CD4-positive, alpha-beta T cell treated with Interleukin-6 for 4 hours (primary cell): ENCODE data around the gene TGM2.

Experiments
- DNase-seq: peaks from one replicate; pipeline ENCODE4 v3.0.0-alpha.2; 2020; ENCODE audit warnings: mixed read lengths

Gene TGM2

GRCh38 chr20:38141889-38142494 is 23.1 kb downstream of the TGM2 start:
- no peak for DNase-seq

DNA sequence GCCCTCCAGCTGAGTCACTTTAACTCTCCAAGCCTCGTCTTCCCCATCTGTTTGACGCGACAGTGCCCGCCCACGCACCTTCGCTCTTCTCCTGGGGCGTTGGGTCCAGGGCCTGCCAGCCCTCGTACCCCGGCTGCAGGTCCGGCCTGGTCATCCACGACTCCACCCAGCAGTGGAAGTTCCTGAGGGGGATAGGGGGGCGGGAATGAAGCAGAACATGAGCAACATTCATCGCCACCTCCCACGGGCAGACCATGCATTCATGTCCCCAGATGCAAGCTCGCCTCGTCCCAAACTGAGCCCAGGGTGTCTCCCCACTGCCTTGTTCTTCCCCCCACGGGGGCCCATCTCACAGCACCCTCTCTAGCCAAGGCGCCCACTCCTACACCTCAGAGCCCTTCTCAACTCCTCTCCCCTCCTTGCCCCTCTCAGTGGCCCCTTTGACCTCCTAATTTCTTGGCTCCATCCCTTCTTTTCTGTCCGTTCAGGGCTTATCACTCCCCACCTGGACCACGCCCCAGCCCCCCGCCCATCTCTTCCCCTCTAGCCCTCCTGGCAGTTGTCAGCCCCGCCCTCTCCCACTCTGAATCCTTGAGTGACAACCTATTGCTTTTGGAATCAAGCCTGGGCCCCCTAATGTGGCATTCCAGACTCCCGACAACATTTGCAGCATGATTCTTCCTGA is 23.7 kb downstream of the TGM2 start:
- DNase-seq = no peak

- no peak for DNase-seq
Observed at GRCh38 chr20:38139977-38140753, 24.9 kb downstream of the TGM2 start.

DNA sequence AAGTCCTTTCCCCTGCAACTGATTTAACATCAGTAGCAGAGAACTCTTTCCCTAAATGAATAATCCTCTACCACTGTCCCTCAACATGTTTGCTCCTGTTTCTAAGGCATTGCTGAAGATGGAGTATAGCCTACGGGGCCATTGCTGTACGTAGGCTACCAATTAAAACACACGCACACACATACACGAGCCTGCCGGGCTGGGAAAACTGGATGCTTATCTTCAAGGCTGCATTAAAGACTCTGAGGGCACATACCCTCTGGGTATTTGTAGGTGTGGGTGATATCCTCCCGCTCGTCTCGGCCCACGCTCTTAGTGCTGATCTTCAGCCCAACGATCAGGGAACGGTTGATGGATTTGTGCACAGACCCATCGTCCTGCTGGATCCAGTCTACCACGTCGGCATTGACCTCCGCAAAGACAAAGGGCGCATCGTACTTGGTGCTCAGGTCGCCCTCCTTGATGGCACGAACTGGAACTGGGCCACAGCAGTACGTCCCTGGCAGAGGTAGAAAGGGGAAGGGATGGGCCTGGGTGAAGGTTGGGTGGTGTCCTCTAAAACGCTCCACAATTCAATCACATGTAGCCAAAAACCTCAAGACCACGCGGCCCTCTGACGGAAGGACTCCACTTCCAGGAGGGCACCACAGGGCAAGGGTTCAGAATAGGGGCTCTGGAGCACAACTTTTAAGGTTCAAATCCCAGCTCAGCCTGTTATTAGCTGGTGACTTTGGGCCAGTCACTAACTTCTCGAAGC is 25.7 kb downstream of the TGM2 start:
- no peak for DNase-seq

GRCh38 chr20:38138086-38138778 is 26.8 kb downstream of the TGM2 start:
- no peak for DNase-seq

- DNase-seq = no peak
Observed at GRCh38 chr20:38137441-38138037, 27.5 kb downstream of the TGM2 start.

DNA sequence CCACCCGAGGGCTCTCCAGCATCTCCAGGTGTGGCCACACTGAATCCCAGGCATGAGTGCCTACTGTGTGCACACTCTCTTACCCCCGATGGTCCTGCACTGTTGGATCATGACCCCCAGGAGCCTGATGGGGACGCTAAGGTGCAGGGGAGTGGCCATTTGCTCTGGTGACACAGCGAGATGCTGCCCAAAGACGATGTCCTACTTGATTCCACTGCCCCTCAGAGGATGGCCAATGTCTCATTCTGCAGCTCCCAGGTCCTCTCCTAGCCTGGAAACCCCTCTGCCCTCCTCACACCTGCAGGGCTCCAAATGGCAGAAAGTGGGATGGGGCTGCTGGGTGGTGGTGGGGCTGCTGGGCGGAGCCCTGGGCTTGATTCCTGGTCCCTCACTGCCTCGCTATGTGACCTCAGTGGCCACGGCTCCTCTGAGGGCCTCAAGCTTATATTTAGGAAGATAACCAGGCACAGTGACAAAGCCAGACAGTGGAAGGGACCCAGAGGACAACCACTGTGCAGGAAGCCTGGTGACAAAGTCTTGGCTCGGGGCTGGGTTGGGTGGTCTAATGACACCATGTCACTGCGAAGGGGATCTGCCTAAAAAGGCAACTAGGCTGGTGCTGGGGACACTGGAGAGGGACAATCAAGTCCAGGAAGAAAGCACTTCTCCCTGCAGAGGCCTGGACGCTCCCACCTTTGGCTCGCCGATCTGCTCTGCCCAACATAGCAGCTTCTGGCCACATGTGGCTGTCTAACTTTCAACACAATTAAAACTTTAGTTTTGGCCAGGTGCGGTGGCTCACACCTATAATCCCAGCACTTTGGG is 28.4 kb downstream of the TGM2 start:
- no peak for DNase-seq

DNA sequence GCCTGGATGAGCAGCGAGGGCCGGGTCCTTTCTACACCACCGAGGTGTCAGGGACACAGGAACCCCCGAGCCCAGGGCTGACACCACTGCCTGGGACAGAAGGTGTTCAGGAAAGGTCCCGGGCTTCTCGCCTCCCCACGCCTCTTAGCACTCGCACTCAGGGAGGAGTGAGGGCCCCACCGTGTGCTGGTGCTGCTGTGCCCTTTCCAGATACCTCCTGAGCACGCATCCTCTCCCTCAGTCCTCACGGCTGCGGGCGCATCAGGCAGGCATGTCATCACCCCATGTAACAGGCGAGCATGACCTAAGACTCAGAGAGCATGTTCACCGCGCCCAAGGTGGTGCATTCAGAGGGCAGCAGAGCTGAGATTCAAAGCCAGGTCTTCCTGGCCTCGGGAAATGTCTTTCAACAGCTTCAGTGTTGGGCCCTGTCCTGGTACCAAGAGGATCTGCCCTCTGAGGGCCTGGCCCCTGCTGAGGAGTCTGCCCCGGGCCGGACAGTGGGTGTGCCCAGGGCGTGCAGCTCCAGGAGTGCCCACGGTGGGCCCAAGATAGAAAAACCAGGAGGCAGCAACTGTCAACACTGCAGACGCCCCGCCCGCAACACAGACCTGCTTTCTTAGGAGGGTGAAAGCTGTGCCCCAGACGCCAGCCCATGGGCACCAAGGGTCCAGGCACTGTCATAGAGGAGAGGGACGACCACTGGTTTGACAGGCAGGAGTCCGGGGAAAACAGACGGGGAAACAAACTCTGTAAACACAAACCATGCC is 29.2 kb downstream of the TGM2 start:
- no peak for DNase-seq

DNA sequence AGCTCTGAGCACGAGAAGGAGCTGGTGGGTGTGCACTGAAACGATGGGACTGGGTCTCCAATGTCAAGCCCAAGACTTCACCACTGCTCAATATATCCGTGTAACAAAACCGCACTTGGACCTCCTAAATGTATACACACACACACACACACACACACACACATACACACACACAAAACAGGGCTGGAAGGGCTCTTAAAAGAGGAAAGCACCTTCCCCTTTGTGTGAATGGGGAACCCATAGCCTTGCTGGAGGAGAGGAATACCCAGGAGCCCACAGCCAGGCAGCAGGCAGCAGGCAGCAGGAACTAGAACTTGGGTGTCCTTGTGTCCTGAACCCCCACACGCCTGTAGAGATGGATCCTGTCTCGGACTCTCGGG is 29.8 kb downstream of the TGM2 start:
- no peak for DNase-seq

DNA sequence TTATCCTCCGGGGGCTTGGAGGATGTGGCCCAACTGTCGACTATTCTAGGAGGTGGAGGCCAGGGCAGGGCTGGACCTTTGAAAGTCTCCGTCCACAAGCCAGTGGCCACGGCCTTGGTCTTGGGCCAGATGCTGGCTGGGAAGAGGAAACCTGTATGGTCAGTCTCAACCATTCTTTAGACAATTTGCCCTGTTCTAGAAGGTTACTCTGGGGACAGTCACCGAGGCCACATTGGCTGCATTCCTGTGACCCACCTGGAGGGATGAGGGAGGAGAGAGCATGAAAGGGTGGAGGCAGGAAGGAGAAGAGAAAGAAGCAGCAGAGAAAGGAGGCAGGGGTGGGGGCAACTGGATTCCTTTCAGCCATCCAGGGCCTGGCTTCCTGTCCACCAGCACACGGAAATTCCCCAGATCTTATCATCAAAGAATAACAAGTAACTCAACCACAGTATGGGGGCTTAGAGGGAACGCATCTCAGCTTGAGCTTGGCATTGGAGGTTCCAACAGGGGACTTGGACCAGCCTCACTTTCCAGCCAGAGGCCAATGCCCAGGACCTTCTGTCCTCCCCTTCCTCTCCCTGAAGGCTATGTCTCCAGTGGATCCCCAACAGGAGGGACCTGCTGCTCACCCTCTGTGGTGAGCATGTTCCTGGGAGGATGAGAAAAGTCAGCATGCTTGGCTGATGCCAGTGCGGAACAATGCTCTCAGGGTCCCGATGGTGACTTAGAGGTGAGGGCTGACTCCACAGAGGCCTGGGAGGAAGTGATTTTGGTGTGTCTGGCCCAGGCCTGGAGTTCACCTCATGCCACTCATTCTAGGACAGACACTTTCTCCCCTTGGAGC is 30.4 kb downstream of the TGM2 start:
- no peak for DNase-seq

GRCh38 chr20:38133680-38134426 is 31.2 kb downstream of the TGM2 start:
- DNase-seq = no peak

- DNase-seq = no peak
Observed at GRCh38 chr20:38132910-38133501, 32.1 kb downstream of the TGM2 start.

GRCh38 chr20:38132156-38132909 is 32.7 kb downstream of the TGM2 start:
- no peak for DNase-seq

DNA sequence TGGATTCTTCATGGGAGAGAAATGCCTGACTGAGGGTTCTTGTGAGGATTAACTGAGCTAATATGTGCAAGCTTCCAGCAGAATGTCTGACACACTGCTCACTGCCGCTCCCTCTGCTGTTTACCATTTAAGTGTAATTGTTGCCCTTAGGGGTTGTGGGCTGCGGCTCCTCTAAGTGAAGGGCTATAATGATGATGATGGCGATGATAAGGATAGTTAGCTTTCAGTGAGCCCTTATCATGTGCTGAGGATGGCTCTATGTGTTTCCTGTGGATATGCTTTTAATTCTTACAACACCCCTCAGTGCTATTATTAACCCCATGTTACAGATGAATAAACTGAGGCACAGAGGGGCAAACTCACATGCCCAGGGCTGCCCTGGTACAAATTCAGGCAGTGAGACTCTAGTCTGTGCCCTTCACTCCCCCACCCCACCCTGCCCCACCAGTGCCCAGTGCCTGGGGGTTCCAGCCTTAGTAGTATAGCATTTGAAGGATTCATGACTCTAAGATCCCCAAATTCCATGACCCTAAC is 33.4 kb downstream of the TGM2 start:
- no peak for DNase-seq

DNA sequence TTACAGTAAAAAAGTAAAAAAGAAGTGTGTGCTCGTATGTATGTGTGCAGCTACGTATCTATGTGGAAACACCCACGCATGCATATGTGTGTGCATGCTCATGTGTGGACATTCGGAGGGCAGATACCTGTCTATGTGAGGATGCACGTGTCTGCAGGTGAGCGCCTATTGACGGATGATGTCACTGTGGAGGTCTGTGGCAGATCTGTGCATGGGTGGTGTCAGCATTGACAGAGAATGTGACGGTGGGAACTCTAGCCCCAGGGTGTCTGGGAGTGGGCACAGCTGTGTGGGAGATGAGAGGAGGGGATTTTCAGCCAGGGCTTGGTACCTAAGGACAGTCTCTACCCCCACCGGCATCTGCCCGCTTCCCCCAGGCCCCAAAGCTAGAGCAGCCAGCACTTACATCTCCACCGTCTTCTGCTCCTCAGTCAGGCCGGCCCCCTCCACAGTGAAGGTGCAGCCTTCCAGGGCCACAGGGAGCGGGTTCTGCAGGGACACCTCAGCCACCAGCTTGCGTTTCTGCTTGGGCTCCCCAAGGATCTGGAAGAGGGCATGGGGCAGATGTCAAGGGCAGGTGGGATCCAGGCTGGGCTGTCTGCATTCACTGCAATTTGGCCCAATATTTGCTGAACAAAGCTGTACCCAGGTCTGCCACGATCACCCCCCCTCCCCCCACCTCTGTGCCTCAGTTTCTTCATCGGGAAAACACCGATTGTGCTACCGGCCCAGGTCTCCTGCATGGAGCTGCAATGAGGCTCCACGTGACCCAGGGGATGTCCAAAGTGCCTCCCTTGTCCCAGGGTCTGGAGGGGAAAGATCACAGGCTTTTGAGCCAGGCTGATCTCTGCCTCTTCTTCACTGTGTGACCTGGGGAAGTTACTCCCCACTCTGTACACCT is 34.1 kb downstream of the TGM2 start:
- no peak for DNase-seq

- DNase-seq = no peak
Observed at GRCh38 chr20:38129893-38130609, 35.0 kb downstream of the TGM2 start.
